Psoas muscle (tissue), 8 donors: ENCODE measurements around the gene SRPK1. TPM values are rescaled to one million over a fixed set of nuclear protein-coding genes. Genes with fewer than 3 reads are reported as not detected.
"Not testable (repeated sequence)": the region's sequence is repeated elsewhere in the genome, so short reads cannot be mapped to it uniquely, and the experiment has no call there.

Source experiments
- ATAC-seq, 4 donors: fragments of 200-7000 bp; cut with Tn5 transposase; one replicate each; pipeline ENCODE4 v1.9.1; 2020; ENCODE audit warnings: moderate library complexity in 3 of 4, mild to moderate bottlenecking in 2 of 4
- DNase-seq, 2 donors: peaks; one replicate each; pipeline ENCODE4 v3.0.0-alpha.2; 2020
- H3K27ac ChIP-seq: fragments of 200-600 bp; one replicate; pipeline ENCODE4 v1.8.0; 2022
- H3K27me3 ChIP-seq, 3 donors: fragments of 200-600 bp in 1 of 3; one replicate each; pipeline versions ENCODE4 v1.6.1 to v1.8.0; 2013 to 2022; ENCODE audit warnings: low read length in 2 of 3, mild to moderate bottlenecking in 2 of 3, moderate library complexity in 1 of 3; ENCODE audit not compliant: insufficient read depth in 3 of 3
- H3K36me3 ChIP-seq, 2 donors: fragments of 200-600 bp in 1 of 2; one replicate each; pipeline versions ENCODE4 v1.6.1 to v1.8.0; 2013 to 2022; ENCODE audit warnings: low read depth in 1 of 2, mild to moderate bottlenecking in 1 of 2, moderate library complexity in 1 of 2; ENCODE audit not compliant: insufficient read depth in 1 of 2
- H3K4me1 ChIP-seq: fragments of 200-600 bp; one replicate; pipeline ENCODE4 v1.8.0; 2022
- H3K4me3 ChIP-seq: fragments of 200-600 bp; one replicate; pipeline ENCODE4 v1.8.0; 2022; ENCODE audit warnings: mild to moderate bottlenecking
- H3K9me3 ChIP-seq: fragments of 200-600 bp; one replicate; pipeline ENCODE4 v1.8.0; 2022
- CTCF ChIP-seq: fragments of 200-600 bp; IDR thresholded peaks from one replicate; pipeline ENCODE4 v1.8.0; 2022; ENCODE audit warnings: antibody characterized with exemption
- WGBS, 3 donors: extraction: QIAGEN DNeasy Blood & Tissue Kit; methylation state at CpG; one replicate each; pipeline versions ENCODE4 v1.1.6 to v1.1.7; 2013; 5-methylcytosine and 5-hydroxymethylcytosine counted together
- intact Hi-C, 2 donors: fragments of 100-400 bp; cut with DNase I; formaldehyde crosslinking; loops; one replicate each; pipeline versions ENCODE4 v1.11.0 to v1.14.2; 2022
- polyA plus RNA-seq, 3 donors: library from polyadenylated mRNA; stranded (reverse); fragments of 200-250 nt; gene quantifications; one replicate each; pipeline ENCODE4 v1.2.3, GENCODE V29; 2013
- total RNA-seq, 4 donors: library from RNA; stranded (reverse); fragmentation: NEBNext Ultra II Directional in 2 of 4; extraction: Animal tissue kit (Norgen Biotek cat#: 25700) in 2 of 4; gene quantifications; one replicate each; pipeline versions ENCODE4 v1.2.1 to v1.2.4, GENCODE V29; 2021 to 2023
- donor health status: healthy with polysubstance abuse.
- donor health status: DM: no; HTN: no; CAD: no; lungs with moderate emphysema.
- donor health status: Bipolar disorder and iron deficiency.
- donor health status: healthy.
- donor health status: DM: yes; HTN: yes; CAD: no.
- donor health status: DM: no; HTN: no; CAD: no.
- donor health status: DM: no; HTN: no; CAD: no.
- donor health status: DM: yes; HTN: yes; CAD: no.

Gene SRPK1
- total and polyA plus RNA-seq, 7 donors = 12.2 to 46.9 (median 25.7) TPM

- peaks cover 0 to 6% of the 10 kb centered on the region in 2 donors for H3K36me3 ChIP-seq
- TF ChIP-seq CTCF = no peak
- no peaks in the 10 kb centered on the region for H3K9me3 ChIP-seq
- 2 to 5% (median 2%) methylated on average over 38 to 49 of the region's 50 CpGs for WGBS, 3 donors
- H3K27ac ChIP-seq = peak overlapping the region; percentile 88
- peaks cover 18% of the 10 kb centered on the region for H3K4me1 ChIP-seq
- peak in 2 of 4 donors; percentile 40 to 41 for ATAC-seq
- no peaks in the 10 kb centered on the region for H3K27me3 ChIP-seq
- peak overlapping the region; percentile 93 for H3K4me3 ChIP-seq
- peak in 1 of 2 donors; percentile 15 for DNase-seq
- intact Hi-C loops = loop anchor here in 1 of 2 donors (10.0 kb wide), 1 partner anchor 175 kb away; no protein-coding TSS in a partner anchor
Observed at GRCh38 chr6:35919827-35920751, 809 bp downstream of the SRPK1 start.

- H3K9me3 ChIP-seq = no peaks in the 10 kb centered on the region
- peak overlapping the region; percentile 93 for H3K4me3 ChIP-seq
- WGBS, 3 donors = 29 to 47% (median 36%) methylated on average over 9 of the region's 9 CpGs
- intact Hi-C loops = no loop called here
- H3K27ac ChIP-seq = peak overlapping the region; percentile 88
- H3K4me1 ChIP-seq = peaks cover 18% of the 10 kb centered on the region
- ATAC-seq (peak in 3 of 4 donors; percentile 45 to 51 (median 51)), DNase-seq (no peak)
- H3K27me3 ChIP-seq = no peaks in the 10 kb centered on the region
- peaks cover 0 to 7% of the 10 kb centered on the region in 2 donors for H3K36me3 ChIP-seq
- no peak for TF ChIP-seq CTCF
Observed at GRCh38 chr6:35919085-35919826, 1.6 kb downstream of the SRPK1 start.

GRCh38 chr6:35916893-35917292 is 4.0 kb downstream of the SRPK1 start:
- intact Hi-C loops, H3K9me3 ChIP-seq, H3K27me3 ChIP-seq, ATAC-seq, H3K27ac ChIP-seq, DNase-seq, H3K4me3 ChIP-seq: not testable (repeated sequence)
- Histone ChIP-seq H3K4me1 (peaks cover 12% of the 10 kb centered on the region), H3K36me3 (peaks cover 0 to 11% of the 10 kb centered on the region in 2 donors)
- WGBS, 3 donors = 80 to 86% (median 85%) methylated on average over 6 of the region's 6 CpGs

GRCh38 chr6:35916056-35916455 is 4.8 kb downstream of the SRPK1 start:
- Histone ChIP-seq H3K27me3 (no peaks in the 10 kb centered on the region), H3K9me3 (no peaks in the 10 kb centered on the region), H3K27ac (no peak overlapping the region), H3K36me3 (peaks cover 0 to 11% of the 10 kb centered on the region in 2 donors), H3K4me3 (no peak overlapping the region), H3K4me1 (peaks cover 10% of the 10 kb centered on the region)
- DNase-seq (no peak), ATAC-seq (no peak)
- WGBS, 3 donors = 94 to 100% (median 95%) methylated on average over 3 of the region's 3 CpGs
- intact Hi-C loops = no loop called here
- no peak for TF ChIP-seq CTCF

GRCh38 chr6:35914536-35914935 is 6.4 kb downstream of the SRPK1 start:
- no peak overlapping the region for H3K27ac ChIP-seq
- intact Hi-C loops = no loop called here
- no peaks in the 10 kb centered on the region for H3K27me3 ChIP-seq
- no peak for TF ChIP-seq CTCF
- WGBS, 3 donors = 91 to 97% (median 92%) methylated on average over 6 of the region's 6 CpGs
- ATAC-seq (no peak), DNase-seq (no peak)
- H3K4me1 ChIP-seq = peaks cover 9% of the 10 kb centered on the region
- peaks cover 0 to 11% of the 10 kb centered on the region in 2 donors for H3K36me3 ChIP-seq
- no peaks in the 10 kb centered on the region for H3K9me3 ChIP-seq
- H3K4me3 ChIP-seq = no peak overlapping the region
